NCI-H2227 treated with DMSO at 0.1 percent for 48 hours (cell line): ENCODE measurements around the gene BTN1A1.
"Not testable (repeated sequence)": the region's sequence is repeated elsewhere in the genome, so short reads cannot be mapped to it uniquely, and the experiment has no call there.

Experiments
- DNase-seq: peaks from one replicate; lab custom pipeline; 2025; lab: John Stamatoyannopoulos, UW

Gene BTN1A1

GRCh38 chr6:26516481-26517427, 16.7 kb downstream of the BTN1A1 start:
- no peak for DNase-seq

GRCh38 chr6:26519359-26519758, 19.3 kb downstream of the BTN1A1 start:
- no peak for DNase-seq

DNA sequence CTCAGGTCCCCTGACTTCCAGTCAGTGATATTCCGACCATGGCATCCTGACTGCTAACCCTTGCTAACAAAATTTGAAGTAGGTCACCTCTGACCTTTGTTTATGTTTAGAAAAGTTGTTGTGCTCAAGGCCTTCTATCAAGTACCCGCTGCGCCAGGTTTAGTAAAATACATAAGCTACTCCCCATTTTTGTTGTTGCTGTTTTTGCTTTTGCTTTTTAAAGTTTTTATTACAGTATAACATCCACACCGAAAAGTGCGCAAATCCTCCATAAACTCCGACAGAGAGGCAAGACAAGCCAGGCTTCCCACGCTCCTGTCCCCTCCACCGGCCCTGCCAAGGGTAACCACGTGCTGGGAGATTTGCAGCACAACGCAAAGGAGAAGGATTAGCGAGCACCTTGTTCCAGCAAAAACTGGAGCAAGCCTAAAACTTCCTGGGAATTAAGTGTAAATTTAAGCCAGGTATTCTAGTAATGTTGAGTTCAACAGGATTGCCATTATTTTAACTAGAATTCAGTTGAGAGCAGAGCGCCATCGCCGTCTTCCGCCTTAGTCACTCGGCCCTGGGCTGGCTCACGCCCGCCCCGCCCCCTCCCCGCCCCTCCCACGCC, 20.2 kb downstream of the BTN1A1 start:
- peak; percentile 88 for DNase-seq

- DNase-seq: peak; percentile 88
Measured at GRCh38 chr6:26520850-26521599, 20.9 kb downstream of the BTN1A1 start.

DNA sequence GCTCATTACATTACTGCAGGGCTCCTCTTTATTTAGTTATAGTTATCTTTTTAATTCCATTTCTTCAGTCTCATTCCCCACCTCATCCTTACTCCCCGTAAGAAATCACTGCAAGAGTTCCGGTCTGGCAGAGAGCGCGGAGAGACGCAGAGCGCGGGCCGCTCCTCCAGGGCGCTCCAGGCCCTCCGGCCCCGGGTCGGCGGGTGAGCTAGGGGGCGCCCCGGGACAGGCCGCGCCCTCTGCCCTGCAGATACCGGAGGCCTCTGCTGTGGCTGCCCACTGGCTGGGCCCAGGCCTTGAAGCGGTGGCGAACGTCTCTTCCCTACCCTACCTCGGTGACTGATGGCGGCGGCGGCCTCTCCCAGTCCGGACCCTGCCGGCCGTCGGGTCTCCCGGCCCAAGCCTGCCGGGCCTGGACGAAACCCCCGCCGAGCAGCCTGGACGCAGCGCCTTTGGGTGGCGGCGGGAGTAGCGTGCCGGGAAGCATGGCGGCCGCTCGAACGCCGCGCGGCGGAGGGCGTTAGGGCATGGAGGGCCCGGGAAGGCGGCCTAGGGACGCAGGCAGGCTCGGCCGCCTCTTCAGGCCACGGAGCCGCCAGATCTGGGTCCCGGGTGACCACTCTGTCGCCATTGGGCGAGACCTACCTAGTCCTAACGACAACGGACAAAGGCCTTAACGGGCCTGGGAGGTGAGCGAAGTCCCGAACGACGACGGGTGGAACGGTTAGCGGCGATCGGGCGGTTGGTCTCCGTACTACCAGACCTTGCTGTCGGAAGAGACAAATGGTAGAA, 21.7 kb downstream of the BTN1A1 start:
- DNase-seq: peak; percentile 80

- peak; percentile 33 for DNase-seq
Measured at GRCh38 chr6:26522486-26523228, 22.6 kb downstream of the BTN1A1 start.

DNA sequence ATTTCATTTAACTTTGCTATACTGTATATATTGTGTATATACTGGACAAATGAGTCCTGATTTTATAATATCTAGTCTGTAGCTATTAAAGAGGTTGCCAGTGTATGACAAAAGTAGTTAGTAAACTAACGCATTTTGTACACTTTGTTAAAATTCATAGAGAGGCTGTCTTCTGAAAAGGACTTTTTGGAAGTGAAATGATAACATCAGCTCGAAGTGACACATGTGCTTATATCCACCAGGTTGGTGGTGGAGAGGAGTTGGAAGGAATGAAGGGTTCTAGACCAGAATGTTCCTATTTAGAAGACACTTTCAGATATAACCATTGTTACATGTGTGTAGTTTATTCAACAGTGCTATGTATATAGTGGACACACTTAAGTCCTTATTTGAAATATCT, 24.2 kb downstream of the BTN1A1 start:
- DNase-seq: not testable (repeated sequence)

GRCh38 chr6:26524722-26525370, 24.7 kb downstream of the BTN1A1 start:
- no peak for DNase-seq

- no peak for DNase-seq
Measured at GRCh38 chr6:26525838-26526237, 25.7 kb downstream of the BTN1A1 start.

- no peak for DNase-seq
Measured at GRCh38 chr6:26526928-26527327, 26.8 kb downstream of the BTN1A1 start.

GRCh38 chr6:26530203-26530602, 30.1 kb downstream of the BTN1A1 start:
- no peak for DNase-seq

- no peak for DNase-seq
Measured at GRCh38 chr6:26531897-26532296, 31.8 kb downstream of the BTN1A1 start.

- peak; percentile 92 for DNase-seq
Measured at GRCh38 chr6:26532699-26533531, 32.8 kb downstream of the BTN1A1 start.

DNA sequence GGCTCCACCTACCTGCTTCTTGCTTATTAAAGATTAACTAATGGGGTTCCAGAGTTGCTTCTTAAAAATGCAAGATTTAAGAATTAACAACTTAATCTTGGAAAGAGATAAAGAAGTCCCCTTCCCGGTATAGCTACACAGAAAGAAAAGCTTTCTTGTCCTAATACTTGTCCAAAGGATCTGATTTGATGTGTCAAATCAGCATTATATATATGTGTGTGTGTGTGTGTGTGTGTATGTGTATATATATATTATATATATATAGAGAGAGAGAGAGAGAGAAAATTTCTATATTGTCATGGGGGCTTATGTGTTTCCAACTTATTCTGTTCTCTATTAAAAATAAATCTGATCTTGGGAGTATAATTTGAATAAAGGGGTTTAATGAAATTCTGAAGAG, 33.4 kb downstream of the BTN1A1 start:
- no peak for DNase-seq

- DNase-seq: no peak
Measured at GRCh38 chr6:26534681-26535465, 34.8 kb downstream of the BTN1A1 start.

DNA sequence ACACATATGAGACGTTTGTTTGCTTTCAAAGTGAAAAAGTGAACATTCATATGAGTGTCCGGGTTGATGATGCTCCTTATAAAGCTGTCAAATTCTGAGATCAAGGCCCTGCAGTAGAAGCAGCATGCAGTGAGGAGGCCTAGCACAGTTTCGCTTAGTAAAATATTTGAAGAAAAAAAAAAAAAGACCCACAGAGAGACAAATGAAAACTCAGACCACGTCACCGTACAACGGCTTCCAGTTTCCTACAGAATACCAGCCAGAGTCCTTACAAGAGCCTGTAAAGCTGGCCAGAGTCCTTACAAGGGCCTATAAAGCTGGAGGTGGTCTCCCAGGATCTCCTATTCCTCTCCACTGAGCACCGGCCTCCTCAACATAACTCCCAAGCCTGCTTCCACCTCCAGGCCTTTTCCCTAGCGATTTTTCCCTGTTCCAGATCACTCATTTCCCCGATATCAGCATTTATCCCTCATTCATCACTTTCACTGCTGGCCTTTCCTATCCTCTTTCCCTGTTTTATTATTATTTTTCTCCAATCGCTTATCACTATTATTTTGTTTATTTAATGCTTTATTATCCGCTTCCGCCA, 36.6 kb downstream of the BTN1A1 start:
- DNase-seq: peak; percentile 80

DNA sequence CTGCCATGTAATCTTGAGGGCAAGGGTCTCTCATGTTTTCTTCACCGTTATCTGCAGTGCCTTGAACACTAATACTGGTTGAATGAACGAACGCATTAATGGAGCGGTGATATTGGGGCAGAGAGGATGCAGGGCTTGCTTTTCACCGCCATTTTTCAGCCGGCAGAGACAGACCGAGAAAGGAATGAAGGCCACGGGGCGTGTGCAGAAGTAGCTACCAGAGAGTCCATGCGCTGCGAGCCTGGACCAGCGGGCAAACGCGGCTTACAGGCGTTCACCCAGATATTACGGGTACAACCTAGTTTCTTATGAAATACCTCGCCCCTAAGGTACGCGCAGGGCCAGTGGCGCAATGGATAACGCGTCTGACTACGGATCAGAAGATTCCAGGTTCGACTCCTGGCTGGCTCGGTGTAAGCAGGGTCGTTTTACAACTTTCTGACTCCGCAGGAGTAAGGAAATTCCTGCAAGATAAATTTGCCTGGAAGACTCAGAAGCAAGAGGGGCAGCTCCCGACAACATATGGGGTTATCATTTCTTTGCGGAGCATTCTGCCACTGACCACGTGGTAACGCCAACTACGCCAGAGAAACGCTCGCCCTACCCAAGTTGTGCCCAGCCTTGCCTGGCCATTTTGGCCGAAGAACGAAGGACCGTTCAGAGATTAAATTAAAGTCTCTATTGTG, 37.2 kb downstream of the BTN1A1 start:
- peak; percentile 95 for DNase-seq
